HL-60/S4 treated with retinoic acid at 250 ng/mL for 4 days and 3 days (cell line): Measurements from ENCODE around the gene SLC39A11.
"Not testable (repeated sequence)": the region's sequence is repeated elsewhere in the genome, so short reads cannot be mapped to it uniquely, and the experiment has no call there.

Experiments
- in situ Hi-C: fragments of 300-500 bp; cut with MboI; formaldehyde crosslinking; loops from 2 replicates; pipeline ENCODE4 v1.7.0; 2022; ENCODE audit warnings: low sequenced_read_pairs

The SLC39A11 gene

DNA sequence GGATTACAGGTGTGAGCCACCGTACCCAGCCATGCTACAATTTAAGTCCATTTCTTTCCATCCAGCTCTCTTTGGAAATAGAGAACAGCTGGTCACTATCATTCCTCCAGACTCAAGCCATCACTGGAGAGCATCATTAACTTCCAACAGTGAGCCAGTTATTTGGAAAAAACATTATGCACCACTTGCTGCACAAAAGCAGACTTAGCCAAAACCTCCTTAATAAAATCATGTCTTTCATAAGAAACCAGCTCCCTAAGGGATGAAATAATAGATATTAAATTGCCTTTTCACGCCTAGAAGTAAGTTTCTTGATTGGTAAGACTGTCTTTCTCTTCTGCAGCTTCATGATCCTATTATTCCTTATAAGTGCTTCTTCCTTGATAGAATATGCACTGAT is 17.9 kb downstream of the SLC39A11 start:
- in situ Hi-C loops = loop anchor here (10.0 kb wide), 1 partner anchor 60 kb away; no protein-coding TSS in a partner anchor

GRCh38 chr17:73072219-73072962 is 20.1 kb downstream of the SLC39A11 start:
- in situ Hi-C loops = loop anchor here (10.0 kb wide), 1 partner anchor 62 kb away; no protein-coding TSS in a partner anchor

DNA sequence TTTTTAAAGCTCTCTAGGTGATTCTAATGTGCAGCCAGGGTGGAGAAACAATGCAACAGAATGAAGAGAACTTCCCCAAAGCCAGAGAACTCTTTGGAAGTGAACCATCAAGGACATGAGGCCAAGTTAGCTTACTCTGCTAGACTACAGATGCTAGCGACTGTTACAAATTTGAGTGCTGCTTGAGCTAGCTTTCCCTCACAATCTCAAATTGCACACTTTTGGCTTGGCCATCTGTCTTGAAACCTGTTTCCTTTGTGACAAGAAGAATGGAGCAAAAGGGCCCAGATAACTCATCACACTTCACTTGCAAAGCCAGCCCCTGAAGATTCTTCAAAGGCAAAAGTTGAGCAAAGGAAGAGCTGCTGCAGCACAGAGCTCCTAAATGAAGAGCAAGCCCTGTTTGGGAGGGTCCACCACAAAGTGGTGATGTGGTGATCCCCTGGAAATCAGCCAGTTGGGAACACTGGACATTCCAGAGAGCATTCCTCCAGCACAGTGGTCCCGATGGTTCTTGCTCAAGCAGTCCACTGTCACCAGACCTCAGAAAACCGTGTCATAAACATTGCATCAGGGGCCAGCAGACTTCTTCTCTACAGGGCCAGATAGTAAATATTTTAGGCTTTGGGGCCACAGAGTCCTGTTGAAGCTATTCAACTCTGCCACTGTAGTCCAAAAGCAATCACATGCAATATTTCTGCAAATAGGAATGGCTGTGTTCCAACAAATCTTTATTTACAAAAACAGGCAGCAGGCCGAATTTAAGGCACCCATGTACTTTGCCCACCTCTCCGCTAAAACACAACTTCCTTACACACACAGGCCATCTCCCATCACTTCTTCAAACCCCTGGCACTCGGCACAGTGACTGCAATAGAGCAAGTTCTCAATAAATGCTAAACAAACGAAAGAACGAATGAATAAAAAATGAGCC is 21.2 kb downstream of the SLC39A11 start:
- in situ Hi-C loops = loop anchor here (10.0 kb wide), 1 partner anchor 63 kb away; no protein-coding TSS in a partner anchor

DNA sequence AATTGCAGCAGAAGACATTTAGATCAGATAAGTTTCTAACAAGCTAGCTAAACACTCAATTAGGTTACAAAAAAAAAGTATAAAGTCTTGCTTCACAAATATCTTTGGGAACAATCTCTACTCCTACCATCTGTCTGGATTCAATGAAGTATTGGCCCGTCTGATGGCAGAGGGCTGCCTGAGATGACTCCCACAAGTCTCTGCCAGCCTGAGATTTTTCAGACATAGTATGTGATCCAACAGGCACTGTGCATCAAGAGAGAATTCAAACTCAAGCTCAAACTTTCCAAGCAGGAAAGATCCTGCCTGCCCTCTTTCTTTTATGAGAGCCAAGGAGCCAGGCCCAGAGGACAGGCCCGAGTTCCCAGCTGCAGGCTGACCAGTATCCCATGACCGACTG is 22.6 kb downstream of the SLC39A11 start:
- in situ Hi-C loops = loop anchor here (10.0 kb wide), 1 partner anchor 65 kb away; no protein-coding TSS in a partner anchor

DNA sequence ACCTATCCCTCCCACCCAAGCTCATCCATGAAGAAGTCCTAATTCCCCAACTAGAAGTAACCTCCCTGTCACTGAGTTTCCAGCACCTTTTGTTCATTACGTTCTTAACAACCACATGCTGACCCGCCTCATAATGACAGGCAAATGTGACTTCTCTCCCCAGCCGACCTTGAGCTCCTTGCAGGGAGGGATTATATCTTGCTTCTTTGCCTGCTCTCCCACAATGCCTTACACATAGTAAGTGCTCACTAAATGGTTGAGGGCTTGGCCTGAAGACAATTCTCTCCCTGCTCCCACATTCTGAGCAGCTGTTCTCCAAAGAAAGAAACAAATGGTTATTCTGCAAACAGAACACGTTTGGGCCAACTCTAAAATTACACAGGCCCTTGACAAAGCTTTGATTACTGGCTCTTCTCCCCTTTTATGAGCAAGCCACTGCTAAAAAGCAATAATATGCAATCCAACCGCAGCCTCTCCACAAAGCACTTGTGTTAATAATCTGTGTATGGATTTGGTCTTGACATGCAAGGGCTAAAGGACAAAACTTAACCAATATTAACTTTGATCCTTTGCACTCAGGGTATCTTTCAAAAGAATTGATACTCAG is 23.2 kb downstream of the SLC39A11 start:
- in situ Hi-C loops = no loop called here

- in situ Hi-C loops = no loop called here
These were observed 23.9 kb downstream of the SLC39A11 start for GRCh38 chr17:73068322-73069153.

- in situ Hi-C loops = not testable (repeated sequence)
These were observed 24.8 kb downstream of the SLC39A11 start for GRCh38 chr17:73067699-73068098.

GRCh38 chr17:73067075-73067474 is 25.4 kb downstream of the SLC39A11 start:
- in situ Hi-C loops = no loop called here

GRCh38 chr17:73066148-73066884 is 26.2 kb downstream of the SLC39A11 start:
- in situ Hi-C loops = no loop called here

DNA sequence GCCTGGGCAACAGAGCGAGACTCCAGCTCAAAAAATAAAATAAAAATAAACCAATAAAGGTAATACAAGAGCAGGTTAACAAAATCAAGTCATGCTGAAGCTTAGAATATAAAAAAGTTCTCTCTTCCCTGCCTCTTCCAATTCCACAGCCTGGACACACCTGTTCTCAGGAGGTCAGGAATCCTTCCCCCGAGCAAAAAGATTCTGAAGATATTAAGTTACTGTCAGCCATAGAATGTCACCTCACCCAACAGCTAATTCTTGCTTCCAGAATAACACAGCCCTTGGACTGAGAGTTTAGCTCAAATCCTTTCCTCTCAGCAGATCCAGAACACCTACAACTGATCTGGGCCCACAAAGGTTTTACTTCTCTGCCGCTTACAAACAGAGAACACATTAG is 27.1 kb downstream of the SLC39A11 start:
- in situ Hi-C loops = no loop called here

DNA sequence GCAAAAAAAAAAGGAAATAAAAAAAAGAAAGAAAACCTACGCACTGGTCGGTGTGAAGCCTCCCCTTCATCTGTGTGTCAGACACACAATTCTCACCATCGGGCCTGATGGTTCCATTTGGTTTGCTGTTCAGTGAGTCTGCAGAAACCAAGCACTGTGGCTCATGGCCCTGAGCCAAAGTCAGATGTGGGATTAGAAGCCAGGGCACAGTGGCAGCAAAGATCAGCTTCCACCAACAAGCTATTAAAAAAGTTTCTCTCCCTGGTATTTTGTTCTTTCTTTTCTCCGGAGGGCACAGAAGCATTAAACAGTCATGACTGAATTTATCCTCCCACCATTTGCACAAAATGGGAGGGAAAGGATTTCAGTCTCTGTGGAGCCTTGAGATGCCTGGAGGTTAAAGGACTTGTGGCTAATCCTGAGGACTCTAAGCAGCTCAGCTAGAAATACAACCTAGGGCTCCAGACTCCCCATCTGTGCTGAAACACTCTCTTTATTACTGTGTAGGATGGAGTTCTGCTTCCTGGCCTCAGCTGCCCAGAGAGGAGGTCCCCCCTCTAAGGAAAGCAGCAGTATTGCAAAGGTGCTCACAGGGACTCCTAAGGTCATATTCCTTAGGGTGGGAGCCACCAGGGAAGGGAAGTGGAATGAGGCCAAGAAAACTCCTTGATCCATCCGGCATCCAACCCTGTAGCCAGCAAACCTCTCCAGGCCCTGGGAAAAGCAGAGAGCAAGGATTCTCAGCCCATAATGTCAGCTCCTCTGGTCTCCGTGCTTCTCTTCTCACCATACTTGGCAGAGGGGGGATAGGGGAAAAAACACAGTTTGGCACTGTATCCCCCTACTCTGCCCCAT is 28.2 kb downstream of the SLC39A11 start:
- in situ Hi-C loops = no loop called here

DNA sequence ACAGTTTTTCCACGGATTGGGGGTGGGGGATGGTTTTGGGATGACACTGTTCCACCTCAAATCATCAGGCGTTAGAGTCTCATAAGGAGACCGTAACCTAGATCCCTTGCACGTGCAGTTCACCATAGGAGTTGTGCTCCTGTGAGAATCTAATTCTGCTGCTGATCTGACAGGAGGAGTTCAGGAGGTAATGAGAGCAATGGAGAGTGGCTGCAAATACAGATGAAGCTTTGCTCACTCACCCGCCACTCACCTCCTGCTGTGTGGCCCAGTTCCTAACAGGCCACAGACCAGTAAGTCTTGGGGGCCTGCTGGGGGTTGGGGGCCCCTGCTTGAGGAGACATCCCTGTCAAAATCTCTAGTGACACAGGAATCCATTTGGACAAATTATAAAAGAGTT is 29.8 kb downstream of the SLC39A11 start:
- in situ Hi-C loops = no loop called here

DNA sequence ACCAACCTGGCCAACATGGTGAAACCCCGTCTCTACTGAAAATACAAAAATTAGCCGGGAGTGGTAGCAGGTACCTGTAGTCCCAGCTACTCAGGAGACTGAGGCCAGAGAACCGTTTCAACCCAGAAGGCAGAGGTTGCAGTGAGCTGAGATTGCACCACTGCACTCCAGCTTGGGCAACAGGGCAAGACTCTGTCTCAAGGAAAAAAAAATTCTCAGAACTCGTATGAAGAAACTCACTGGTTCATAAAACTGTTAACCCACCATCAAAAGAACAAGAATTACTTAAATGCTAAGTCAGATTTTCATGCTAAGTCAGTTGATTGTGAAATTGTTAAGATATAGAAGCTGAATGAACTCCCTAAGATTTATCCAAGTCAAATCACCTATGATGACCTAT is 31.3 kb downstream of the SLC39A11 start:
- in situ Hi-C loops = no loop called here

- in situ Hi-C loops = no loop called here
These were observed 31.8 kb downstream of the SLC39A11 start for GRCh38 chr17:73060721-73061120.

DNA sequence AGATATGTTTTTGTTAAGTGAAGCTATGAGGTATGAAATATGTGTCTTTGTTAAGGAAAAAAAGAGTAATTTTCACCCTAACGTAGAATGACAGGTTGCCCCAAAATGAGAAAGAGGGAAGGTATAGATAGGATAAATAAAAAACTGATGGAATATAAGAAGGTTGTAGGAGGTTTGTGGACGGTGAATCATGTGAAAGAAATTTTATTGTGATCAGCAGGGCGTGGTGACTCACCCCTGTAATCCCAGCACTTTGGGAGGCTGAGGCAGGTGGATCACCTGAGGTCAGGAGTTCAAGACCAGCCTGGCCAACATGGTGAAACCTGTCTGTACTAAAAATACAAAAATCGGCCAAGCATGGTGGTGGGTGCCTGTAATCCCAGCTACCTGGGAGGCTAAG is 32.8 kb downstream of the SLC39A11 start:
- in situ Hi-C loops = not testable (repeated sequence)

GRCh38 chr17:73058022-73058421 is 34.5 kb downstream of the SLC39A11 start:
- in situ Hi-C loops = no loop called here

GRCh38 chr17:73057196-73057595 is 35.3 kb downstream of the SLC39A11 start:
- in situ Hi-C loops = no loop called here

GRCh38 chr17:73052923-73053322 is 39.6 kb downstream of the SLC39A11 start:
- in situ Hi-C loops = no loop called here

DNA sequence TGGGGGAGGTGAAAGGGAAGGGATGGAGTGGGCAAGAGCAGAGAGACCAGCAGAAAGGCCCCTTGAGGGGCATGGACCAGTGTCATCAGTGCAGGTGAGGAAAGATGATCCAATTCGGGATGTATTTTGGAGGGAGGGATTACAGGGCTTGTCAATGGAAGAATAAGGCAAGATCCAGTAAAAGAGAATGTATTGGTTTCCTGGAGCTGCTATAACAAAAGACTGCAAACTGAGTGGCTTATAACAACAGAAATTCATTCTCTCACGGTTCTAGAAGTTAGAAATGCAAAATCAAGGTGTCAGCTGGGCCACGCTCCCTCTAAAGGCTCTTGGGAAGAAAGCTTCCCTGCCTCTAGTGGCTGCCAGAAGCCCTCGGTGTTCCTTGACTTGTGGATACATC is 41.7 kb downstream of the SLC39A11 start:
- in situ Hi-C loops = no loop called here
